Gastroesophageal sphincter (tissue), 3 donors: Measurements from ENCODE around the gene ASPM.

Experiments
- CTCF ChIP-seq, 4 experiments: fragments of 200-600 bp in 2 of 4; fragments of 450-650 bp in 2 of 4; sonication (generic) in 1 of 4; IDR thresholded peaks; one replicate each; pipeline ENCODE4 v1.5.1; 2017 to 2019; ENCODE audit warnings: antibody characterized with exemption in 4 of 4, mild to moderate bottlenecking in 2 of 4, moderate library complexity in 2 of 4
- EP300 ChIP-seq: sonication (generic); formaldehyde crosslinking; IDR thresholded peaks from one replicate; pipeline ENCODE4 v1.6.1; 2017; ENCODE audit warnings: antibody characterized with exemption, mild to moderate bottlenecking
- POLR2A ChIP-seq, 2 donors: fragments of 450-650 bp; IDR thresholded peaks; one replicate each; pipeline ENCODE4 v1.6.1; 2017; ENCODE audit warnings: antibody characterized with exemption in 2 of 2, mild to moderate bottlenecking in 2 of 2, moderate library complexity in 1 of 2
- POLR2AphosphoS5 ChIP-seq: sonication (generic); formaldehyde crosslinking; IDR thresholded peaks from one replicate; pipeline ENCODE4 v1.6.1; 2017; ENCODE audit warnings: antibody characterized with exemption

DNA sequence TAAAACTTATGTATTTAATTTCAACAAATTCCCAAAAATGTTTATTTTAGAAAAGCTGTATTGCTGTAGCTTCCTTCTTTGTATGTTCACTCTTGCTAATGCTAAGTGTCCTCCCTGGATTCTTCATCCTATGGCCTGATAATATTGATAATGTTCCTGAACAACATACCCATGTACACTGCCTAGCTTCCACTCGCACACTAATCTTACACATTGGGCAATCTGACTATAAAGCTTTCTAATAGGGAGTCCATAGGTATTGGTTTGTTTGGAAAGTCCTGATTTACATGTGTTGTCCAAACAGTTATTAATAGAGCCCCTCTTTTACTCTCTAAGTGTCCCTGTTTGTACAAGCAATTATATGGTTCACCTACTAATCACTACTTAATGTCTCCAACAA is 80.2 kb downstream of the ASPM start:
- TF ChIP-seq POLR2A (IDR thresholded peaks at IDR 0.05) (no peak), CTCF (IDR thresholded peaks at IDR 0.05) (no peak), EP300 (no peak), POLR2AphosphoS5 (no peak)
